Measurements from ENCODE around the gene MBD2.

GRCh38 chr18:54204883-54205282, 19.6 kb downstream of the MBD2 start:
- TF ChIP-seq REST (IDR thresholded peaks at IDR 0.05; ENCODE audit: insufficient read depth in 1 of 2, low read depth in 2 of 2, low read length in 1 of 2) (no peak), CTCF (IDR thresholded peaks at IDR 0.05) (no peak), SIN3A (IDR thresholded peaks at IDR 0.05; ENCODE audit: borderline replicate concordance, insufficient read depth, low read depth, low read length) (no peak), TCF7L2 (IDR thresholded peaks at IDR 0.05; ENCODE audit: low read depth, low read length) (no peak), POLR2AphosphoS5 (IDR thresholded peaks at IDR 0.05; ENCODE audit: low read depth, low read length) (no peak)
